ENCODE data around the gene TSHZ2.
"Not testable (repeated sequence)": the region's sequence is repeated elsewhere in the genome, so short reads cannot be mapped to it uniquely, and the experiment has no call there.

TSHZ2 gene

DNA sequence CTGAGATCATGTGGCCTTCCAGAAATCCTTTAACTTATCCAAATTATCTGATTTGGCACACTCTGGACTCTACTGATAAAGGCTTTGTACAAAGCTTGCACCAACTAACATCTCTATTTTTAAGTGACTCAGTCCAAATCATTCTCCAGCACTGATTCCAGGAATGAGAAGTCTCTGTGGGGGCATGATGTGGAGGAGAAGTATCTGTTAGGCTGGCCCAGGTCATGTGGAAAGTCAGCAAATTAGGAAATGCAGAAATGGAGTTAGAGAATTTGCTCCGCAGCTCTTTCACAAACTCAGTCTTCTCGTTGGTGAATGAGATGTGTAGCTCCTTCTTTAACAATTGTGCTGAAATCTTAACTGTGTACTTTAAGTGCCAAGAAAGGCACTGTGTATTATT is 455.8 kb downstream of the TSHZ2 start:
- no peak for DNase-seq

DNA sequence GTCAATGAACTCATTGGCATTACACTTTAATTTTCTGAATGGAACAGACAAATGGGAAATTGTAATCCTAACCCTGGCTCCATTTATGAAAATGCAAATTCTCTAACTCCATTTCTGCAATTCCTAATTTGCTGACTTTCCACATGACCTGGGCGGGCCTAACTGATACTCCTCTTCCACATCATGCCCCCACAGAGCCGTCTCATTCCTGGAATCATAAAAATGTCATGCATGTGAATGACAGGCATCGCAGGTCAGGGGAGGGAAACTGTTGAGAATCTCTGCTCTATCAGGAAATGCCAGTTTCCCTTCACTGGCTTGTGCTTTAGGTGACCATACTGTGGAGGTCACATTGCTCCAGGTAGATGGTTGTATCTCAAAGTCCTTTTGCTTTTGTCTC is 456.4 kb downstream of the TSHZ2 start:
- no peak for DNase-seq

DNA sequence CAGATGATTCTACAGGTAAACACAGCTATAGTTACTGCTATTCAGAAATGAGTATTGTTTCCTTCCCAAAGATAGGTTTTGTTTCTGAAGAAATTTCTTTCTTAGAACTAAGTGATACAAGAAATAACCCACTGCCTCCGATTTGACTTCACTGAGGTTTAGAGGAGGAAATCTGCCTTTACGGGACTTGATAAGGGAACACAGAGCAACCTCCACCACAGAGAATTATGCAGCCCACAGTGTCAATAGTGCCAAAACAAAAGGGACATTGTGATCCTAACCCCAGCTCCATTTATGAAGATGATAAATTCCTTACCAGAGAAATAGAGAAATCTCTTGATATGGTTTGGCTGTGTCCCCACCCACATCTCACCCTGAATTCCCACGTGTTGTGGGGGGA is 456.8 kb downstream of the TSHZ2 start:
- no peak for DNase-seq

DNA sequence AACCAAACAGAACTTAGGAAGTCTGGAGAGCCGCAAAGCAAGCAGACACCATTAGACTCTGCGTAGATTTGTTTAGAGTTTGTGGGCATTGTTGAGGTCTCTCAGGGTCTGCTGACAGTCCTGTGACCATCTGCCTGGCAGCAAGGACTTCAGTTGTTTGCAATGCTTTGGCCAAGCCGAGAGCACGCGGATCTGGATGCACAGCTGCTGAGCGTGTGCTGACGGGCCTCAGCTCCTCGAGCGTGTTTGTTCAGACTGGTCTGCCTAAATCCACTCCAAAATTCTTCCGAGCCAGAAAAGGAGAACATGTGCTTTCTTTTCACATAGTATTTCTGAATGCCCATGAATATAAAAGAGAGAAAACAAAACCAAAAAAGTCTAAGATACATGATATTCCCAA is 462.5 kb downstream of the TSHZ2 start:
- DNase-seq = peak; percentile 38

DNA sequence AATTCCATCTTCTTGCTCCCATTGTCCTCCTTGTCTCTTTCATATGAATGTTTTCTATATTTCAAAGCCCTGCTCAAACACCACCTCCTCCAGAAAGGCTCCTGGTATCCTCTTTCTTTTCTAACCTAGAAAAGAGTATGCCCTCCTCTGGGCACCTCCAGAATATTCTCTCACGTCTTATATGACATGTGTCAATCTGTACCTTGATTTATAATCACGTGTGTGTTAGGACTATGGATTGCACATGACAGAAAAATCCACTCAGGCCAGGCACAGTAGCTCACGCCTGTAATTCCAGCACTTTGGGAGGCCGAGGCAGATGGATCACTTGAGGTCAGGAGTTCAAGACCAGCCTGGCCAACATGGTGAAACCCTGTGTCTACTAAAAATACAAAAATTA is 464.8 kb downstream of the TSHZ2 start:
- DNase-seq = not testable (repeated sequence)

DNA sequence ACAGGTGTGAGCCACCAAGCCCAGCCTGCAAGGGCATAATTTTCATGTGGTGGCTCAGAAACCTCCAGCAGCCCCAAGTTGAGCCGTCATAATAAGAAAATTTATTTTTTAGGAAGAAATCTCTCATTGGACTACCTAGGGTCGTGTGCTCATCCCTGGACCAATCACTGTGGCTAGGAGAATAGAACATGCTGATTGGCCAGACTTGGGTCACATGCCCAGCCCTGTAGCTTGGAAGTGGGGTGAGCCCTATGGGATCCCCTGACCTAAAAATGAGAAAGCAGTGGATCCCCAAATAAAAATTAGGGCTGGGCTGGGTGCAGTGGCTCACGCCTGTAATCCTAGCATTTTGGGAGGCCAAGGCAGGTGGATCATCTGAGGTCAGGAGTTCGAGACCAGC is 466.2 kb downstream of the TSHZ2 start:
- no peak for DNase-seq

DNA sequence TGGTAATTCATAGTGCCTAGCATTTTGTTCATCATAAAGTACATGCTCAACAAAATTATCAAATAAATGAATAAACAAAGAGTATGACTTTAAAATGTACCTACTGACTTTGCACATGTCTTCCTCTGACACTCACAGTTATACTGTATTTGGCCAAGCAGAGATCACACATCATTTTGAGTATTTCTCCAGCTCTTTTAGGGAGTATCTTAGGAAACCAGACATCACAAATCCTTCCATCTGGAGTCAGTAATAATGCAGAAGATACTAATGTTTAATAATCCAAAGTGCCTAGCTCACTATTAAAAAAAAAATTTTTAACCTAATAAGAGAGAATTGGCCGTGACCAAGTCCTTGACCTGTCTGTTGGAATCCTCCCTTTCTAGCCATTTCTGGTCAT is 466.9 kb downstream of the TSHZ2 start:
- no peak for DNase-seq

DNA sequence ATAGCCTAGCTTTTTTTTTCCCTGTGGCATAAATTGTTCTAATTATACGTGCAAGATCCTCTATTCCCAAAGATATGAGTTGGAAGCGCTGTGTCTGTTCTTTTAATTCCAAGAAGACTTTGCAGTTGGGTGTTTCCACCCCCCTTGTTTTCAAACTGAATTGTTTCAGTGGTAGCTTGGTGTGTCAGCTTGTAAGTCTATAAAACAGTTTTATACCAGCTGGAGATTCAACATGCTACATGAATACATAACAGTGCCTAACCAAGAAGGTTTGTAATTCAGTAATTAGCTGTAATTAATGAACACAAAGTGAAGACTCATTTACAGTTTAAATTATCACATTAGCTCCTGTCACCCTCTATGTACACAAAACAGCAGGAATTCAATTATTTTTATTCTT is 467.5 kb downstream of the TSHZ2 start:
- DNase-seq = no peak

DNA sequence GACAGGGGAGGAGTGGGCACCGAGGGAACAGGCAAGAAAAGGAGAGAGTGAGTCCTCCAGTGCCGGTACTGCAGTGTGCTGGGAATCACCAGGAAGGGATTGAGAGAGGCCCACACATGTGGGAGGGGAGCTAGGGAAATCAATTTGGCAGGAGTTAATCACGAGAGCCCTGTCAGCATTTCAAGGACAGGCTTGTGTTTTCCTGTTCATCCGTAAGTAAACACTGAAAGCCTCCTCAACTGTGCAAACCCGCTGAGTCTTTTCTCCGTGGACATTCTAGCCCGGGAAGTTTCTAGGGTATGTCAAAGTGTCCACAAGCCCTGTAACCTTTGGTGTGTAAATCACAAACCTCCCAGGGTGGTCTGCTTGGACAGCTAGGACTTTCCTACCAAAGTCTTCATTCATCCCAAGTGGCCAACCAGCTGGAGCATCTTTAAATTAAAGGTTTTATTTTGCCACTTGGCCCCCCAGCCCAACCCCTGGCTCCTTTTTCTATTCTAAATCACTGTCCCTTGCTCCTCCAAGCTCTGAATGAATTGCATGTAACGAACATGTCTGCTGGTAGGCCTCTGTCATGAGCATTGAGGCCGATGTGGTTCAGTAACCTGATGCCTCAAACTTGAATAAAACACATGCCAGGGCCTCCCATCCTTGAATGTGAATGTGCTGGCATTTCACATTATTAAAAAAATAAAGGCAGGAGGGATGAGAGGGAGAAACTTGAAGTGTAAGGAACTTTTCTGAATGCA is 472.4 kb downstream of the TSHZ2 start:
- DNase-seq = no peak

DNA sequence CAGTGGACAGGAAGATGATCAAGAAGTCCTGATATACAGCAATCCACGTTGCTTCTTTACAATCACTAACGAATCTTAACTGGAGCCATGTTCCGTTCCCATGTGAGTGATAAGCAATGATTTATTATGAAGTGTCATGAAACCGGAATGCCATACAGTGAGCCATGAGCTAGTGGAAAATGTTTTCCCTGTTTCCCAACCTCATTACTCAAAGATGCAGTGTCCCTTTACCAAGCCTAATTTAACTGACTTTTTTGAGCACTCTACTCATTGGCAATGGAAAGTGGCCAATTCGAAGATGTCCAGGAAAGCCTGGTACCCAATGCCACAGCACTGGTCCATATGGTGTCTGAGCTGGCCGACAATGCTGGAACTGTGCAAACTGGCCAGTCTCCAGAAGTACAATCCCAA is 473.2 kb downstream of the TSHZ2 start:
- DNase-seq = no peak

DNA sequence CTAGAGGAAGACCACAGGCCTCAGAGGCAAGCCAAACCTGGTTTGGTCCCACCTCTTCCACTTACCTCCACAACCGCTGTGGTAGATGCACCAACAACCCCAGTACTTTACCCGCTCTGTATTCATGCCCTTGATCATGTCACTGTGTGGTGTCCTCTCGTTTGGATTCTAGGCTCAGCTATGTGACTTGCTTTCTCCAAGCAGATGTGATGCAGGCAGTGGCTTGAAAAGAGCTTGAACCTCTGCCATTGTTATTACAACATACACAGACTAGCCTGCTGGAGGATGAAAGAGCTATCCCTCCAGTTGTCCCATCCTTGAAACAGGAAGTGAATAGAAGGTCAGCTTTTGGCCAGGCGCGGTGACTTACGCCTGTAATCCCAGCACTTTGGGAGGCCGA is 473.8 kb downstream of the TSHZ2 start:
- no peak for DNase-seq

DNA sequence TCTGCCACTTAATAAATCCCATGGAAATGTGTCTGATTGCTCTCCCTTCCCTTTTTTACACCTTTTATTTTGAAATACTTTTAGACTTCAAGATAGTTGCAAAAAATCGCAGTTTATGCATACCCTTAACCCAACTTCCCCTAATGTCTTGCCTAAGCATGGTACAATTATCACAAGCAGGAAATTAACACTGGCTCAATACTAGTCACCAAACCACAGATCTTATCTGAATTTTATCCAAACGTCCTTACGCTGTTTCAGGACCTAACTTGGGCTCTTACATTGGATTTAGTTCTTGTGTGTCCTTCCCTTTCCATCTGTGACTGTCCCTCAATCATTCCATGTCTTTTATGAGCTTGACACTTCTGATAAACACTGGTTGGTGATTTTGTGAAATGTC is 475.2 kb downstream of the TSHZ2 start:
- no peak for DNase-seq

DNA sequence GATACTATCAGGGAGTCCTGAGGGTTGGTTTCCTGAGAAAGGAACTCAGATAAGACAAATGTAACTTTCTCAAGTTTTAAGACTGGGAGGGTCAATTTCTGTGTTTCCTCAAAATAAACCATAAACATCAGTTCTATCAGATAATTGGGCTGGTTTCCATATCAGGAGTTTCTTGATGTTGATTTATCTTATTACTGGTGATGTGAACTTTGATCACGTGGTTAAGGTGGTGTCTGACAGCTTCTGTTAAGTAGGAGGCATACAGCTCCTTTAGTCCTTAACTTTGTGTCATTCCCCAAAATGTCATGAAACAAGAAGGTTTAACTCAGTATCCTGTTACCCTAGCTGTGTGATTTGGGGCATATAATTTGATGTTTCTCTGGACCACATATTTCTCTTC is 476.3 kb downstream of the TSHZ2 start:
- no peak for DNase-seq

DNA sequence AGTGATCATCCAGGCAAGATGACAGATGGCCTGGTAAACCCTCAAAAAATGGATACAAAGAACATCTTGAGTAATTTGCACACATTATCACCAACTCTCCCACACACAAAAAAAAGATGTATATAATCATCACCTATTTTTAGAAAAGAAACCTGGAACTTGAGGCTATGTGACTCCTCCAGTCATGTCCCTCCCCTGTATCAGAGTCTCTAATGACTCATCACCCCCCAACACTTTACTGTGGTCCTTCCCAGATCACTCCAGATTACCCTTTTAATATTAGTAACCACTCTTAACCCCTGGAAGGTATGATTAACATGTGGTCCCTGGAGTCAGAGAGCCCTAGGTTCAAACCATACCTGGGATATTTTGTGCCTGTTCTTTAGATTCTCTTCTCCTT is 476.7 kb downstream of the TSHZ2 start:
- no peak for DNase-seq

DNA sequence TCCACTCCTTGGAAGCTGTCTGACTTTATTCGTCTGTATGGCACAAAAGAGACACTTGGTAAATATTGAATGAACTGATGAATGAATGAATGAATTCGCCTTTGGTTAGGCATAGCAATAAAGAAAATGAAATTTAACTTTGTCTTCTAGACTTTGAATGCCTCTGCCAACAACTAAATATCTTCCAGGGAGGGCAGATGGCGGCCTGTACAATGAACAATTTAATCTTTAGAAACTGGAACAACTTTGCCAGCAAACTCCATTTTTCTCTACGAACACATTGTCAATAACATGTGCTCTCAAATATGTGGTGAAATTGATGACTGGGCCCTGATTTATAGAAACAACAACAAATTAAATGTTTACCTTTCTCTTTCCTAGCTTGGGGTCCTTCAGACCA is 480.9 kb downstream of the TSHZ2 start:
- no peak for DNase-seq

DNA sequence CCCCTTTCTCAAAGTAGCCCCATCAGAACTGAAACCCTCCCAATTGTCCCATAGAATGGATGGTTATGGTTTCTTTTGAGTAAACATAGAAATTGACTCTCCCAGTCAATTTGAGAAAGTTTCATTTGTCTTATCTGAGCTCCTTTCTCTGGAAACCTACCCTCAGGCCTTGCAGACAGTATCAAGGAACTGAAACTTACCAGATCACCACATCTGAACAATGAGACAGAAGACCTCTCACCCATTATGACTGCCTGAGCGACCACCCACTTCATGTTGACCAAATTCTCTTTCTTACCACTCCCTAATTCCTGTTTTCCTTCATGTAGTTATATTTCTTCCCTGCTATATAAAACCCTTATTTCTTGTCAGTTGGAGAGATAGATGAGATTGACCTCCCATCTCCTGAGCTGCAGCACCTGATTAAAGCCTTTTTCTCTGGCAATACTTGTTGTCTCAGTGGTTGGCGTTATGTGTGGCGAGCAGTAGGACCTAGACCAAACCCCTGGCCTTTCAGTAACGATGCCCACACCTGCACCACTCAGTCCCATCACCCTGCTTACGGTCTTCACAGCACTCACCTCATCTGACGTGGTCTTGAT is 482.6 kb downstream of the TSHZ2 start:
- DNase-seq = no peak

DNA sequence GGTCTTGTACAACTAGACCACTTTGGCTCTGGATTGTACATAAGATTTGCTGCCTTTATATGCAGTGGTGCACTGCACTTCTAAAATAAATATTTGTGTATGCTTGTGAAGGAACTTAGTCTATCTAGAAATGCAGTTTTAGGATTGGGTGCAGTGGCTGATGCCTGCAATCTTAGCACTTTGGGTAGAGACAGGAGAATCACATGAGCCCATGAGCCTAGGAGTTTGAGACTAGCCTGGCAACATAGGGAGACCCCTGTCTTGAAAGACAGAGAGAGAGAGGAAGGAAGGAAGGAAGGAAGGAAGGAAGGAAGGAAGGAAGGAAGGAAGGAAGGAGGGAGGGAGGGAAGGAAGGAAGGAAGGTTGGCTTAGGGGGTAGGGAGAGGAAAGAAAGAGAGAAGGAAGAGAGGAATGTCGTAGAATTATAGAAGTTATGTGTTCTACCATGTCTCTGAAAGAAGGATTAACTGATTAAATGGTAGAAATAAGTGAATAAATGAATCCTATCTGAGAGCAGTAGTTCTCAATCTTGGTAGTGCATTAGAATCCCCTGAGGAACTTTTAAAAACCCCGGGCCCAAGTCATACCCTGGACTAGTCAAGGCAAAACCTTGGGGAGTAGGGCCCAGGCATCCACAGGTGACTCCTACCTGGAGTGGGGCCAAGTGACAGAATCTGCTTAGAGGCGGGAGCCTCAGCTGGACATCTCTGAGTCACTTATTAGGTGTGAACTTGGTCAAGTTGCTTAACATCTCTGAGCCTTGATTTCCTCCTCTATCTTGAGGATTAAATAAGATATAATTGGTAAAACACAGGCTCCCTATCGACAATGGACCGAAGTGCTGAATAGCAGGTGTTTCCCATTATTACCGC is 491.2 kb downstream of the TSHZ2 start:
- DNase-seq = no peak

DNA sequence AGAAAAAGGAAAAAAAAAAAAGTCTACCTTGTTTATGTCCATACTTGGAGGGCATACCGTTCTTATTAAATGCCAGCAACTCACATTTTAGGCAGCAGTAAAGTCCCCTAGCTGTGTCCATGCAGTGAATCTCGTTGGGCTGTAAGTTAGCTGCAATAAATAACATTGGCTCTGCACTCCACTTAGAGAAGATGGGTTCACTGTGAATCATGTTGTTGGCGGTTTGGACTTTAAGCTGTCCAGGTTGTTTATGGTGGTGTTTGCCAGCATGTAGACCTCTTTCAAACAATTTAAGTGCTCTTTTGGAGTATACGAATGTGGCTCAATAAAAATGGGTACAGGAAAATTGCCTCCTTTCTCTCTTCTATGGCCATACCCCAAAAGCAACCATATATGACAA is 494.1 kb downstream of the TSHZ2 start:
- DNase-seq = no peak

DNA sequence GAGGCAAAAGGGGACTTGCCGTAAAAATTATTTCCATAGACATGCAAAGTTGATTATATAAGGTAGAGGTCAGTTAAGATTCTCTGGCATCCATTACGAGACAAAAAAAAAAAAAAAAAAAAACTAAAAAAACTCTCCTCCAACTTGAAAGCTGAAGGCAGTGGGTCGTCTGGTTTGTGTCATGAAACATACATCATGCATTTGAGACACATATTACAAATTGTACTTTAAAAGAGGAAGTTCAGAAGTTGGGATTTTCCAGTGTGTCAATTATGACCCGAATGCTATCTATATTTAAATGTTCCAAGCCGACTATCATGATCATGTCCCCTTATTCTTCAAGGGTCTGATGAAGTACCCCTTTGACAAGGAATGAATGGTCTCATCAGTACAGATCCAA is 496.4 kb downstream of the TSHZ2 start:
- DNase-seq = no peak

DNA sequence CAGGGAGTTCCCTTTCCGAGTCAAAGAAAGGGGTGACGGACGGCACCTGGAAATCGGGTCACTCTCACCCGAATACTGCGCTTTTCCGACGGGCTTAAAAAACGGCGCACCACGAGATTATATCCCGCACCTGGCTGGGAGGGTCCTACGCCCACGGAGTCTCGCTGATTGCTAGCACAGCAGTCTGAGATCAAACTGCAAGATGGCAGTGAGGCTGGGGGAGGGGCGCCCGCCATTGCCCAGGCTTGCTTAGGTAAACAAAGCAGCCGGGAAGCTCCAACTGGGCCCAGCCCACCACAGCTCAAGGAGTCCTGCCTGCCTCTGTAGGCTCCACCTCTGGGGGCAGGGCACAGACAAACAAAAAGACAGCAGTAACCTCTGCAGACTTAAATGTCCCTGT is 500.7 kb downstream of the TSHZ2 start:
- not testable (repeated sequence) for DNase-seq

DNA sequence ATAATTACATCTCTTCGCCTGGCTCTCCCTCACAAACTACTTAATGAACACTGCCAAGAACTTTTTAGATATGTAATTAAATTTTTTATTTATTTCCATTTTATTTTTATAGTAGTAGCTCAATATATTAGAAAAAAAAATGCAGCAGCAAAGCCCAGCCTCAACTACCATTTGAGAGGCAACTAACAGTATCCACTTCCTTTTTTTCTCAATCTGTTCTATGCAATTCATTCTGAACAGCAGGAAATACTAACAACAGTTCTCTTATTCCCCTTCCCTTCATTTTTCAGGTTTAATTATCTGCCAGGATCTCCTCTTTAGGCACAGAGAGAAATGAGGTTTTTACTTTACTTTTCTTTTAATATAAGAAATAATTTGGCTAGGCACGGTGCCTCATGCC is 508.8 kb downstream of the TSHZ2 start:
- no peak for DNase-seq

DNA sequence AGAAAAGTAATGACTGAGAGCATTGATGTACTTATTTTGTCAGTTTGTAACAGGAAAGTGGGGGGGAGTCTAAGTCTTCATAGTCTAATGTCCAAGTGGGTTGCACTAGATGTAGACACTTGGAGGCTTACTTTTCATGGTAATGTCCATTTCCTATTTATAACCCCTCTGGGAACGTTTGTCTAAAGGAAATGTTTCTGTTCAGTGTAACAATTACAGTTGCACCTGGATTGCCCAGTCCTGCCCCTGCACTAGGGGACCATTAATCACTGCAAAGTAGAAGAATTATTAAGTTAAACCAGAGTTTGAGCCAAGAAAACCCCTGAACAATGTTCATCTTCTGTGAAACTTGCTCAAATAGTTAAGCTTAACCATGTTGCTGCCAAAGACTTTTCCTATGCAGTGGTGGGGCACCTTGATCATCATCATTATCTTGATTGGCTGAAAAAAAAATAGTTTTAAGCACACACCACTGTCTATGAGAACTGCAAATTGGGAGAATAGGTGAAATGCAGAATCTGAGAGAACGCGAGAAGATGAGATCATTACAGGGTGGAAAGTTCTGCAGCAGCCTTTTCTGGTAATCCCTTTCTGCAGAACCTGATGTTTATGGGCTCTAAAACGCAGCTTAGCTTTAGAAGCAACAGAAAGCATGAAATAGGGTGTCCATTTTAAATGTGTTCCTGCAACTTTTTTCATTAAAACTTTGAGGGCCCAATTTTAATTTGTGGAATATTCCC is 515.5 kb downstream of the TSHZ2 start:
- no peak for DNase-seq

DNA sequence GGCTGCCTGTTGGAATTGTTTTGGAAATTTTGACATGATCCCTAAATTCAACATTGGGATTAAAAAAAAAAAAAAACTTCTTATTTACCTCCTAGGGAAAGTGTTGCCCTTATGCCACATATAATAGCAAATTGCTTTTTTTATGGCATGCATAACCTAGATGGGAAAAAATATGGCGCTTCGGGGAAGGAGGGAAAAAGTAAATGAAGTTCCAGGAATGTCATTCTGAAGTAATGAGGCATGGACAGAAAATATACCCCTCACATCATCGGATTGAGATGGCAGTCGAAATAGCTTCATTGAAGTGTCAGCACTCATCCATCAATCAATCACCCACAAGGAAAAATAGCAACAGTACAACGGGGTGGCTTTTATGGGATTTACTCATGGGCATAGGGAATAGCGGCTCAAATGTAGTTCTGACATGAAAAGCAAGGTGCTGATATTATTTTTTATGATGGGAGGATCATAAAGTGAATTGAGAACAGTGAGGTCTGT is 516.7 kb downstream of the TSHZ2 start:
- DNase-seq = no peak

All from NCI-H1092 (cell line).